GM19328 (cell line): Measurements from ENCODE around the gene KMT5B.

Experiments
- ATAC-seq: cut with Tn5 transposase; IDR thresholded peaks from one replicate; pipeline ENCODE4 v1.9.1; 2021; ENCODE audit warnings: mild to moderate bottlenecking, moderate library complexity; ENCODE audit not compliant: unreplicated experiment

The KMT5B gene

GRCh38 chr11:68121067-68121899, 91.8 kb downstream of the KMT5B start, which contains the start of gene CHKA:
CHKA (minus strand) TSS chr11:68121388; CDS start chr11:68121177, 211 bp downstream.
- peak; percentile 81 for ATAC-seq

DNA sequence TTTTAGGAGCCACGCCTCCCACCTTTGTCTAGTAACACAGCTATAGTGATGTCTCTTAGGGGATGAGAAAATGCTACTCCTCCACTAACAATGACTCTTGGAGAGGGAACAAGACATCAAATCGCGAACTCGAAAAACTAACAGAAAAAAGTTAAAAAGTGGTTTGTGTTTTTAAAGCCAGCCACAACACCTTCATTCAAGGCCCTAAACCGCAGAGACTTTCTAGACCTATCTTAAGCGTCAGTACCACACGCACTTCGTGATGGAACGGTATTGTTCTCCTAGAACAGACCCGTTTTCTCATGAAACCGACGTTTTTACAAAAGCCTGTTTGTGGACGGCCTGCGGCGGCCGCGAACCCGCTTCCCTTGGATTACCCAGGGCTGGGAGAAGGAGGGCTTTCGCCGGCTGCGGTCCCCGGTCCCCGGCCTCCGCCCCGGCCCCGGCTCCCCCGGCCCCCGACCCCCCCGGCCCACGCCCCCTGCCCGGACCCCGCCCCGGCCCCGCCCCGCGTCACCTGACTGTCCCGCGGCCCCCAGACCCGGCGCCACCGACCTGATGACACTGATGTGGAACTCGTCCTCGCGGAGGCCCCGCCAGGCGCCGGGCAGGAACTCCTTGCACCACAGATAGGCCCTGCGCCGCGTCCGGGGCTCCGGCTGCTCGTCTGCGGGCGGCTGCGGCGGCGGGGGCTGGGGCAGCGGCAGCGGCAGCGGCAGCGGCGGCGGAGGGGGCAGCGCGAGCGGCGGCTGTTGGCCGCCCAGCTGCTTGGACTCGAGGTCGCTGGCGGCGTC, 92.6 kb downstream of the KMT5B start:
- peak; percentile 20 for ATAC-seq

DNA sequence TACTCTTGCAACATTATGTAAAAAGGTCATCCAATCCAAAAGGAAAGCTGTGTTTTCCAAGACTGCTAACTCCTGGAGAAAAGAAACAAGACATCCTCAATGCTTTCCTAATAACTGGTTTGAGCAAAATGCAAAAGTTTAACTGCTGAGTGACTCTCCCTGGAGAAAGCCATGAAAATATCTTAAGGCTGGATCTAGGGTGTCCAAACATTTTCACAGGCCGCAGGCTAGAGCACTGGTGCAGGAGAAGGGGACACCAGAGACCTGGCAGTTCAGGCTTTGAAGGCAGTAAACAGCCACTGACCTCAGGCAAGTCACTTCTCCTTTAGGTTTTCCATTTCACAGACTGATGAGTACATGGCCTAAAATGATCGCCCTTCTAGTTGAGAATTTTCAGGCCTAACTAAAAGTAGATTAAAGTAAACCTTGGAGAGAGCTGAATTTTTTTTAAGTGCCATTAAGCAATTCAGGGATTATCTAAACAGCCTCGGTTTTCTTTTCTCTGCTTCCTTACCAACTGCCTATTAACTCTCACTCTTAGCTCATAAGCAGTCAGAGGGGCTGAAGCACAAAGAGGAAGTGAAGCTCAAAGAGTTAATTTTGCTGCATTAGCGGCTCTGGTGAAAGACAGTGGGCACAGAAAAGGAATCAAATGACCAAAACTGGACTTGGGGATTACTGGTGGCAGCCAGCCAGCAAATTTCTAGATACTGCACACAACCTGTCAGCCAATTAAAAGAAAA, 94.2 kb downstream of the KMT5B start:
- no peak for ATAC-seq

- ATAC-seq = no peak
Observed at GRCh38 chr11:68117853-68118470, 95.1 kb downstream of the KMT5B start.

GRCh38 chr11:68116974-68117373, 96.1 kb downstream of the KMT5B start:
- no peak for ATAC-seq

- ATAC-seq = no peak
Observed at GRCh38 chr11:68116126-68116525, 97.0 kb downstream of the KMT5B start.

- ATAC-seq = no peak
Observed at GRCh38 chr11:68115285-68115684, 97.8 kb downstream of the KMT5B start.

DNA sequence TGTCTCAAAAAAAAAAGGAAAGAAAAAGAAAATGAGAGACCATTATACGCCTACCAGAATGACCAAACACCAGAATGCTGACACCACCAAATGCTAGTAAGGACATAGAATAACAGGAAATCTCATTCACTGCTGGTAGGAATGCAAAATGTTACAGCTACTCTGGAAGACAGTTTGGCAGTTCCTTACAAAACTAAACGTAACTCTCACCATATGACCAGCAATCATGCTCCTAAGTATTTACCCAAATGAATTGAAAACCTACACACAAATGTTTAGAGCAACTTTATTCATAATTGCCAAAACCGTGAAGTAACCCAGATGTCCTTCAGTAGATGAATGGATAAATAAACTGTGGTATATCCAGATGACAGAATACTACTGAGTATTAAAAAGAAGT, 99.1 kb downstream of the KMT5B start:
- ATAC-seq = no peak

DNA sequence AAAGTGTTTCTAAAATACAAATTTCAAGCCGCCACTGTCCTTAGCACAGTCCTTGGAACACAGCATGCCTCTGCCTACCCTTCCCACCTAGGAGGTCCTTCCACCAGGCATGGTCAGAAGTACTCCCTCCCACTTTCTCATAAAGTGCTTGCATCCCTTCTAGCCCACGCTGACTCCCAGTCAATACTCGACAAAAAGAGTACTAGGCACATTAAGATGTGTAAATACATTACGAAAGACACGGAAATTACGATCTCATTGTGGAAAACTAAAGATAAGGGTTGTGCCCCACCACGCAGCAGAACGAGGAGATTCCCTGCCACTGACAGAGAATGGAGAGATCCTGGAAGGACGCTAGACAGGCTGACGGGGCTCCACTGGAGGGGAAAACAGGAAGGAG, 105.4 kb downstream of the KMT5B start:
- no peak for ATAC-seq

- no peak for ATAC-seq
Observed at GRCh38 chr11:68106165-68106940, 106.7 kb downstream of the KMT5B start.
